HPDE6-E6E7 (cell line): ENCODE measurements around the gene SHISAL2A.

ENCODE experiments used
- DNase-seq: peaks from one replicate; pipeline ENCODE4 v3.0.0; 2011; ENCODE audit warnings: missing footprints; ENCODE audit errors: extremely low spot score

Gene SHISAL2A

DNA sequence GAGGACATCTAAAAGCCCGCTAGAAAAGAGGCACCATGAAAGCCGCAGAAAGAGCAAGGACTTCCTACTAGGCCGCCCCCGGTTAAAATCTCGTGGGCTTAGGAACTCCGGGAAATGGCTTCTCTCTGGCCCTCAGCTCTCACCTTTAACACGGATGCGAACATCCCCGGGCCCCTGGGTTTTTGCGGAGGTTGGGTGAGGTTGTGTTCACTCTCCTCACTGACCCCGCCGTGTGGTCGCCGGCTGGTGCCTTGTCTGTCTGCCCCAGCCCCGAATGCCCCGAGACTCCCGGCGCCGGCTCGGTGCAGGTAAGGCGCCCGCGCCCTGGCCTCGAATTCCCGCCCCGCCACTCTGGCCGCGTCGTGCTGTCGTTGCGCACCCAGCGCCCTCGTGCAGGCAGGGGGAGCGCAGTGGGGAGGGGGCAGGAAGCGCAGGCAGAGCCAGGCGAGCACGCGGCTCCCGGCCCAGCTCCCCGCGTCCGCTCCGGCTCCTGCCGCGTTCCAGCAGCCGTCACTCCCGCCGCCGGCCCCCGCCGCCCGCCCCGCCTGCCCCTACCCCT lies at the start of gene SHISAL2A:
SHISAL2A (plus strand) TSS at position 437 of the 559 bp plus-strand sequence. CDS start 326 bp downstream, outside the sequence.
- peak; percentile 42 for DNase-seq

DNA sequence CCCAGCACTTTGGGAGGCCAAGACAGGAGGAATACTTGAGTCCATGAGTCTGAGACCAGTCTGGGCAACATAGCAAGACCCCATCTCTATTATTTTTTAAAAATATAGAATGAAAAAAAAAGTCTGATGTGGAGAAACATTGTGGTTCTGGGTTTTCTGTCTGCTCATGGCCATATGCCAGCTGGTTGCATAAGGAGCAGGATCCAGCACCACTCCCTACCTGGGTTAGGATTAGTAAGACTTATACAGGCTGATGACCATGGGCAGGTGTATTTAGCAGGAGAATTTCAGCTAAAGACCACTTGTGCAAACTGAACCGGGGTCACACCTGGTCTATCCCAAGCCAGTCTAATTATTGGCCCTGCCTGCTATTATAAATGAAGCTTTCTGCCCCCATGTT lies 47.5 kb upstream of the SHISAL2A start:
- no peak for DNase-seq

DNA sequence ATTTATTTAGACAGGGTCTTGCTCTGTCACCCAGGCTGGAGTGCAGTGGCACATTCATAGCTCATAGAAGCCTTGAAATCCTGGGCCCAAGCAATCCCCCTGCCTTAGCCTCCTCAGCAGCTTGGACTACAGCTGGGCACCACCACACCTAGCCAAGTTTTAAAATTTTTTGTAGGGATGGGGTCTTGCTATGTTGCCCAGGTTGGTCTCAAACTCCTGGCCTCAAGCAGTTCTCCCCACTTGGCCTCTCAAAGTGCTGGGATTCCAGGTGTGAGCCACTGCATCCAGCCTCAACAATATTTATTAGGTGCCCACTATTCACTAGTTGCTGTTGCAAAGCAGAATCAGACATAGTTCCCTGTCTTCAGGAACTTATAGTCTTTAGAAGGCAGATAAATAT lies 44.9 kb upstream of the SHISAL2A start:
- DNase-seq: no peak

DNA sequence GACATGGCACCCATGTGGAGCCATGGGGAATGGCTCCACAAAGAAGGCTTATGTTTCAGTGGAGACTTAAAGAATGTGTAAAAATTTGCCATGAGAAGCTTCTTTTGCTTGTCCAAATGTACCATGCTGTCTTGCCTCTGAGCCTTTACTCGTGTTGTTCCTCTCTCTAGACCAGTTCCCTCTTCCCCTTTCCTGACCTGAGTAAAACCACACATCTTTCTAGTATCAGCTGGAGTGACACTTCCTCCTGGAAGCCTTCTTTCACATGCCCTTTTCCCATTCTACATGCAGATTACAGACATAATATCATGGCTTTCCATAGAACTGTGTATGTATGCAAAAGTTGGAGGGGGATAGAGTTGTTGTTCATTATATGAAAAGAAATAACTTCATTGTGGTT lies 44.4 kb upstream of the SHISAL2A start:
- no peak for DNase-seq

DNA sequence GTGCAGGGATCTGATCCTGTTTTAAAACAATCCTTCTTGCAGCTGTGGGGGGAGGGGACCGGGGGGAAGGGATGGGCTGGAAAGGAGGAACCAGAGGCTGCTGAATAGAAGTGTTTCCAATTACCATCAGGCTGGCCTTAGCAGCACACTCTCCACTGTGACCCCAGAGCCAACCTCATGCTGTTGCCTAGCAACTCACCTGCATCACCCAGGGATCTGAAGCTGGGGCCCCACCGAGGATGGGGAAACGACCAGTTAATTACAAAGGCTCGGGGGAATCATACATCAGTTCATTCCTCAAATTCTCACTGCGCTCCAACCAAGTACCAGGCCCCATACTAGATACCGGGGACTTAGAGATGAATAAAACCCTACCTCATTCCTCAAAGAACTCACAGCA lies 42.7 kb upstream of the SHISAL2A start:
- no peak for DNase-seq

DNA sequence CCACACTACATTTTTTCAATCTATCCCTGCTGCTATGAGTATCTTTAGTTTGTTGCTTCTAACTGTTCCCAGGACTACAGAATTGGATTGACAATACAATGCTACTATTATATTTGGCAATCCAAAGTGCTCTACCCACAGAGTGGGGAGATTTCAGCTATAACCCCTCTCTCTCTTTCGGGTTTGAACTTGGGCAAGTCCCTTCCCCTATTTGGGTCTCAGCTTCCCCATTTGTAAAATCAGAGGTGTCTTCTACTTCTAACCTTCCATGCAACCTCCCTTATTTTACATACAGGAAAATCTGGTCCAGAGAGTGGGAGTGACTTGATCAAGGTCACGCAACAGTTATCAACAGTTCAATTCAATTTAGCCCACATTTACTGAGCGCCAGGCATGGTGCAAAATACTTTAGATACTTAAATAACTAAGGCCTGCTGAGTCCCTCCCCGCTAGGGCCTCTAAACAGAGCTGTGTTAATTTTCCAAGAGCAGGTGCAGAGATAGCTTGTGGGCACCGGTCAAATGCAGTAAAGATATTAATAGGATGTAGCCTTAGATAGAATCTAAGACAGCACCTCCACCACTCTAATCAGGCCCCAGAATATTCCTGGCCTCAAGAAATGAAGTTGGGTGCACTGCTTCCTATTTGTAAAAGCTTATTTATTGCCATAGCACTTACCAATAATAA lies 40.2 kb upstream of the SHISAL2A start:
- no peak for DNase-seq

DNA sequence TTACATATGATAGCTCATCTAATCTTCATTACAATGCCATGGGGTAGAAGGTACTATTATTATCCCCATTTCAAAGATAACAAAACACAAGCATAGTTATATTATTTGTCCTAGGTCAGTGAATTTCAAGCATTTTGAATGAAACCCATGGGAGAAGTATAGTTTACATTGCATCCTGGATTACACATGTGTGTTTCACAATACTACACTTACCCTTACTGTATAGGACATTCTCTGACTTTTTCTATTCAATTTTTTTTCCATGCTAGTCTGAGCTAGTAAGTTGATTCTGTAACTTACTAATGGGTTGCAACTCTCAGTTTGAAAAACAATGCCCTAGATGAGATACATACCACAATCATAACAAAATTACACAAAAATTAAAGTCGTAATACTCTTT lies 39.5 kb upstream of the SHISAL2A start:
- DNase-seq: no peak

DNA sequence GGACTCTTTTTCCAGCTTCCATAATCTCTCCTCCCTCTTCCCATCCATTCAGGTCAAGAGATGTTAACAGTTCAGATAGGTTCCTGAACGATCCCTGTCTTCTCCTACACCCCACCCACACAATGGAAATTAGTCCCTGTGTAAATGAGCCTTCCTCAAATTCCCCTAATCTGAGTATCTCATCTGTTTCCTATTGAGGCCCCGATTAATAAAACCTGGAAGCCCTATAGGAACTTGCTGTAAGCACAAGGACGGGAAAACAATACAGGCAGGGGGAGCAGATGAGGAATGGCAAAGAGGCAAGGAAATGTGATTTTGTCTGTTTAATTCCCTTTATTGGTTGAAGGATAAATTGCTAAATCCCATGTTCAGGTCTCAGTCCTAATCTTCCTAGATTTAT lies 37.9 kb upstream of the SHISAL2A start:
- no peak for DNase-seq

DNA sequence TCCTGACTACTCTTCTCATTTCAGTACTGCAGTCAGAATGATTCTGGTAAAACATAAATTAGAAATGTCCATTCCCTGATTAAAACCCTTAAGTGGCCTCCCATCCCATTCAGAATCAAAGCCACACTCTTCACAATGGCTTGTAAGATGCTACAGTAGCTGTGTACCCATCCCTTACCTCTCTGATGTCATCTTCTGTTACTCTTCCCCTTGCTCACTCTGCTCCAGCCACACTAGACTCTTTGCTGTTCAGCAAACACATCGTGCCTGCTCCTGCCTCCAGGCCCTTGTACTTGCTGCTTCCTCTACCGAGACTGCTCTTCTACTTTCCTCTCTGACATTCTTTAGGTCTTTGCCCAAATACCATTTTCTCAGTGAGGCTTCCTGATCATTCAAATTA lies 35.1 kb upstream of the SHISAL2A start:
- no peak for DNase-seq

DNA sequence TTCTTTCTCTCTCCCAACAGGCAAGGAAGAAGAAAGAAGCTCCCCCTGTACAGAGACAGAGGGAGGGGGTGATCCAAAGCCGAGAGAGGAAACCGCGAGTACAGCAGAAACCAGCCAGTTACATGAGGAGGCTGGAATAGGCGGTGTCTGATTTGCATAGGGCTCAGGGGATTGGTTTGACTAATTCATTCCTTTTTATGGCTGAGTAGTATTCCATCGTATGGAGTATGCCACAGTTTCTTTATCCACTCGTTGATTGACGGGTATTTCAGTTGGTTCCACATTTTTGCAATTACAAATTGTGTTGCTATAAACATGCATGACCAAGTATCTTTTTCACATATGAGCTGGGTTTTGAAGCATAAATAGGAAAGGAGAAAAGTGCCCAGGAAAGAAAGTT lies 34.2 kb upstream of the SHISAL2A start:
- DNase-seq: no peak

DNA sequence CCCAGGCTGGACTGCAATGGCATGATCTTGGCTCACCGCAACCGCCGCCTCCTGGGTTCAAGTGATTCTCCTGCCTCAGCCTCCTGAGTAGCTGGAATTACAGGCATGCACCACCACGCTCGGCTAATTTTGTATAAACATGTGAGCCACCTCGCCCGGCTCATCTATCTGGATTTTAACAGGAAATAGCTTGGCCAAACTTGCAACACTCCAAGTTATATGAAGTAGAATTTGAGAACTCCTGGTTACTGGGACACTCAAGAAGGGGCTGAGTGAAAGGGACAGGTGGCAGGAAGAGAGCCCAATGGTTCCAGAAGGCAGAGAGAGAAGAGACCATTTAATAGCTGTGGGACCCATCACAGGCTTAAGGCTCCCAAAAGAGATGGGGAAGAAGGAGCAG lies 33.7 kb upstream of the SHISAL2A start:
- no peak for DNase-seq

DNA sequence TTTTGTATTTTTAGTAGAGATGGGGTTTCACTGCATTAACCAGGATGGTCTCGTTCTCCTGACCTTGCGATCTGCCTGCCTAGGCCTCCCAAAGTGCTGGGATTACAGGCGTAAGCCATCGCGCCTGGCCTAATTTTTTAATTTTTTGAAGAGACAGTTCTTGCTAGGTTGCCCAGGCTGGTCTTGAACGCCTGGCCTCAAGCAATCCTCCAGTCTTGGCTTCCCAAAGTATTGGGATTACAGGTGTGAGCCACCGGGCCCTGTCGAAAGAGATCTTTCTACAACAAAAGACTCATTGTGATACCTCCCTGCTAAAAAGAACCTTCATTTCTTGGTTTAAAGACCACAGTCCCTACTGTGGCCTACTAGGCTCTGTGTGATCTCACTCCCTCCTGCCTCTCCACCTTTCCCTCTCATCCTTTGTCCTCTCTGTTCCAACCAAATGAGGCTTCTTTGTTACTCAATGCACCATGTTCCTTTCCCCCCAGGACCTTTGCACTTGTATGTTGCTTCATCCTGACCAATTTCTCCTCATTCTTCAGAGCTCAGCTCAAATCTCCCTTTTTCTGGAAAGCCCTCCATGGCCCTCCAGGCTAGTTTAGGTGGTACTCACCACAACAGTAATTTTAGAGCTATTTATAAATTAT lies 32.3 kb upstream of the SHISAL2A start:
- no peak for DNase-seq

DNA sequence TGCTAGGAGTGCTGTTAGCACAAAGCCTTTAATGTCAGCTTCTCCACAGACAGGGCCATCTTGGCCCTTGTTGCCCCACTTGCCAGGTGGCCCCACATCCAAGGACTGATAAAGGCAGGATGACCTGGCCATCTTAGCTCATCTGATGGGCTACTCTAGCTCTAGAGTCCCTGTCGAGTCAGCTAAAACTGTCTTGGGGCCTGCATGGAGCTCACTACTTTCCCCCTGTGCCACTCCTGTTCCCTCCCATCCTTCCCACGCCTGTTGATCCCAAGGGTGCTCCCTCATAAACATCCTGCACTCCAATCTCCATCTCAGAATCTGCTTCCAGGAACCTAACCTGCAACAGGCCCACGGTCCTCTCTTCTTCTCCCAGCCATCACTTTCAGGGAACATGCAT lies 31.4 kb upstream of the SHISAL2A start:
- DNase-seq: no peak

DNA sequence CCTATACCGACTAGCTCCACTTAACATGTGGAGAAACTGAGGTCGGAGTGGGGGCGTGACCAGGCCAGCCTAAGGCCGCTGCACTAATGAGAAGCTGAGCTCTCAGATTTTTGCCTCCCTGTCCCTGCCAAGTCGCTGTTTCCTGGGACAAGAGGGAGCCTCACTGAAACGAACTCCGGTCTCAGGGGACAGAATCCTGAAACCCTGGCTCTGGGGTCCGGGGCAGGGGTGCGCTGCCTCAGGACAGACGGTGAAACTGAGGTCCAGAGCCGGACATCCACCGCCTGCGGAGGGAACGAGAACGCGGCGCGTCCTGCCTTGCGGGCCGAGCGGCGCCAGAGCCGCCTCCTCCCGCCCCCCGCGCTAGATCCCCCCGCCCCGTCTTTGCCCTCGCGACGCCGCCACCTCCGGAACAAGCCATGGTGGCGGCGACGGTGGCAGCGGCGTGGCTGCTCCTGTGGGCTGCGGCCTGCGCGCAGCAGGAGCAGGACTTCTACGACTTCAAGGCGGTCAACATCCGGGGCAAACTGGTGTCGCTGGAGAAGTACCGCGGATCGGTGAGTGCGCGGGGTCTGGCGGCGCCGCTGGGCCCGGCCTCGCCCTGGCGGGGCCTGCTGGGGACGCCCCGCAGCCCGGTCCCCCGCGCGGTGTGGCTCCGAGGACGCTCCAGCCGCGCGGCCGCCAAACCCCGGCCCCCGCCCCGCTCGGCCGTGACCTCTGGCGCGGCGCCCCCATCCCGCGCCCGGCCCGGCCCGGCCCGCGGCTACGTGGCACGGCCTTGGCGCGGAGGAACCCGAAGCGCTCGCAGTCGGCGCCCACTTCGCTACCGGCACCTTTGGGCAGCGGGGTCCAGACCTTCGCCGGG lies 30.7 kb upstream of the SHISAL2A start, which contains the start of gene GPX7:
GPX7 (plus strand) TSS at position 381 of the 865 bp plus-strand sequence; CDS start at position 420, 39 bp downstream.
- no peak for DNase-seq

DNA sequence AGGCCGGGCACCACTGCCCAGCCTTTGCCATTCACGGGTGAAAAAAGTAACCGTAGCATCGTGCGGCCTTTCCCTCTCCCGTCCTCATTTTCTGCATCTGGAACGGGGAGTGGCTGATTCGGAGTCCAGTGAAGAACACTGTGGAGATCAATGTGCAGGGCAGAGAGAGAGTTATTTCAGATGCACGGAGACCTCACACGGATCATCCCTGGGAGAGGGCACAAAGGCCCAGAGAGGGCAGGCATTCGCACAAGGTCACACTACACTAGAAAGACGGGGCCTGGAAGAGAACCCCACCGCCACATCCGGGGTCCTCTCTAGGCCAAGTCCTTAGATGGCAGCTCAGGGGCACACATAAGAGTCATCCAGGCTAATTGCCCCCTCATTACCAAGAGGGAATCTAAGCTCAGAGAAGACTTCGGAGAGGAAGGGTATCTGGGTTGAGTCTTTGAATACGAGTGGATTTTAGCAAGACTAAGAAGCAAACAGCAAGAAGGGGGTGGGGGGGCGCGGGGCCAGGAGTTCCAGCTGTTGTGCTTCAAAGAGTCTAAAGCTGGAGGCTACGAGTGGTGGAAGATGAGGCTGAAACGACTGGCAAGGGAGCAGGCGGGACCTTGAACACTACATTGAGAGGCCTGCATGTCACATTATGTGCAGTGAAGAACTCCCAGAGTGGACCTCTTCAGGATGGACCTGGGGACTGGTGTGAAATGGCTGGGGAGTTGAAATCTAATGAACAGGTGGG lies 29.9 kb upstream of the SHISAL2A start:
- no peak for DNase-seq

DNA sequence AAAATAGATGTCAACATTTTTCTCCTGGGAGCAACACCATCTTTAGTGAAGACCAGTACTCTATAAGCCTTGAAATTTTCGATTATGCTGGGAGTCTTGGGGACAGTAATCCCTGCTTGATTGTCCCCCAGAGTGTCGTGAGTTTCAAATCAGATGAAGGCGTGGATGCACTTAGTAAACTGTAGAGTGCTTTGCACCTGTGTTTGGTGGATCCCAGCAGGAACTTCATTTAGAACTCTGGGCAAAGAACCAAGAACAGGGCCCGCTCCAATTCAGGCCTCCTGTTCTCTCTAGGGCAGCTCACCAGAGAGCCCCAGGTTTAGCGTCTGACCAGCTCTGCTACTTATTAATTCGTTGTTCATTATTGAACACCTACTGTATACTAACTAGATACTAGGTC lies 29.3 kb upstream of the SHISAL2A start:
- DNase-seq: no peak

DNA sequence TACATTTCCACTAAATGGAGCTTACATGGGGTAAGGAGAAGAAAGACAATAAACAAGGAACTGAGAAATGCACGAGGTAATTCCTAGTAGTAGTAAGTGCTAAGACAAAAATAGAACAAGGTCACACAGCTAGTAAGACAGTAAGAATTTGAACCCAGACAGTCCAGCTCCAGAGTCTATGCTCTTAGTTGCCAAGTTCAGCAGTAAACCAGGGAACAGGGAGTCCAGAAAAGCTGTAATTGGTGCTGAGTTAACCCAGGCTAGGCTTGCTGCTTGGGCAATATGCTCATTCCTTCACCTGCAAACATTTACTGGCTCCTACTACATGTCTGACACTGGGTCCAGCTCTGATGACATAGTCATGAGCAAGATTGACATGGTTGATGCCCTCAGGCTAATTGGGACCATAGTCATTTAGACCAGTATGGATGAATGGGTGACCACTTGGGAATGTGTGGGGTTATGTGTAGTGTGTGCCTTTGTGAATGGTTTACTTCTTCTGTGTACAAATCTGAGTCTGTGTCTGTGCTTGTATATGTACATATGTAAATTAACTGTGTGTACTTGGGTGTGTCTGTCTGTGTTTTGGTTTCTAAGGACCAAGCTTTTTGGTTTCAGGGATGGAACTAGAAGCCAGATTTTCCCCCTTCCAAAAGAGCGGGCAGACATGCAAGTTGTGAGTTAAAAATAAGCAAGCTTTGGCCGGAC lies 28.8 kb upstream of the SHISAL2A start:
- no peak for DNase-seq

DNA sequence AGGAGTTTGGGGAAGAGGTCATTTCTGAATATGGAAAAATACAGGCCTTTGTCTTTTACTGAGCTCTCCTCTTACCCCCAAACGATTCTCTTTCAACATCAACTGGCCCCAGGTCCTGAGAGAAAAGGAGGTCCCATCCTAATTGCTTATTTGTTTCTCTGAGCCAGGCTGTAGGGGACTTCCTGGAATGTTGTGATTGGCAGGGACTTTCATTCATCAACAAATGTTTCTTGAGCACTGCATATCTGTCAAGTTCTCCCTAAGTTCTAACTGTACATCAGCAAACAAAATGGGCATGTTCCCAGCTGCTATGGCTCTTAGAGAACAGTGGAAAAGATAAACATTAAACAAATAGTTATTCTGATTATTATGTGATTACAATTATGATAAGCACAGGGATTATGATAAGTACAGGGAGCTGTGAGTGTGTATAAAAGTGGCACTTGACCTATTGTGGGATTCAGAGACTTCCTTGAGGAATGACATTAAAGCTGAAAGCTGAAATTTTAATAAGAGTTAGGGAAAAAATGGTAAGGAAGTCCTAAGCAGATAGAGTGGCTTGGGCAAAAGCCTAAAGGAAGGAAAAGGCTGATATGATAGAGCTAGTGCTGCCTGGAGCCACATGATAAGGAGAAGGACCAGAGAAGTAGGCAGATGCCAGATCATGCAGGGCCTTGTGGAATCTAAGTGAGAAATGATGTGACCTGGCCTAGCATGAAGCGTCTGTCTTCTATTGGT lies 19.2 kb upstream of the SHISAL2A start:
- DNase-seq: no peak

DNA sequence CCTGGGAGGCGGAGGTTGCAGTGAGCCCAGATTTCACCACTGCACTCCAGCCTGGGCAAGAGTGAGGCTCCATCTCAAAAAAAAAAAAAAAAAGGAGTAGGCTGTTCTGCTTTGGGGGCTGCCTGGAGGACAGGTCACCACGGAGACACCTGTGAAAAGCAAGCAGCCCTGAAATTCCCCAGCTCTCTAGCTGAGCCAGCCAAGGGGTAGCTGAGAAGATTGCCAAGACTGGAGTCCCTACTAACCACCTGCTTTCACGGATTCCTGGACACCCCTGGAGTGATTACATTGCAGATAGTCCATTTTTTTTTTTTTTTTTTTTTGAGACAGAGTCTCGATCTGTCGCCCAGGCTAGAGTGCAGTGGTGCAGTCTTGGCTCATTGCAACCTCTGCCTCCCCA lies 18.3 kb upstream of the SHISAL2A start:
- no peak for DNase-seq

DNA sequence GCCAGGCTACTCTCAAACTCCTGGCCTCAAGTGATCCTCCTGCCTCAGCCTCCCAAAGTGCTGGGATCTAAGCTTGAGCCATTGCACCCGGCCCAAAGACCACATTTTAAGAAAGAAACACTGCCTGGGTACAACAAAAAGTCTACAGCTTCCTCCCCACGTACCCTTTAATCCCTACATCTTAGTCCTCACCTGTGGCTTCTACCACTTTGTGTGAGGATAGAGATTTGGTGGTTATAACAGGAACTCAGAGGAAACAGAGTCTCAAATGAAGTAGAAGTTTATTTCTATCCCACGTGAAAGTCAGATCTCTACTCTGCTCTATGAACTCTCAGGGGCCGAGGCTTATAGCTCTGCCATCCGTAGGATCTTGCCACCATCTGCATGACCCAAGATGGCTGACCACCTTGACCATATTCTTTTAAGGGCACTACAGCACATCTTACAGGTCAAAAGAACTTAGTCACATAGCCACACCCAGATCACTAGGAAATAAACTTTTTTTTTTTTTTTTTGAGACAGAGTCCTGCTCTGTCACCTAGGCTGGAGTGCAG lies 17.4 kb upstream of the SHISAL2A start:
- no peak for DNase-seq
